Fibroblast of pulmonary artery (primary cell): ENCODE measurements around the gene MRTFA.

Source experiments
- DNase-seq: peaks from one replicate; pipeline ENCODE4 v3.0.0-alpha.2; 2010; ENCODE audit warnings: low read depth
- H3K4me3 ChIP-seq: replicated peaks from 2 replicates; pipeline ENCODE4 v1.5.1; 2011; ENCODE audit warnings: low read depth, mild to moderate bottlenecking, control low read depth, low read length, moderate library complexity
- TF ChIP-seq, protein P1 (sequence below): IDR thresholded peaks from 2 replicates; pipeline ENCODE4 v1.5.1; 2011; ENCODE audit warnings: mild to moderate bottlenecking, control low read depth, low read length, inconsistent platforms; ENCODE audit errors: missing control alignments

The MRTFA gene

DNA sequence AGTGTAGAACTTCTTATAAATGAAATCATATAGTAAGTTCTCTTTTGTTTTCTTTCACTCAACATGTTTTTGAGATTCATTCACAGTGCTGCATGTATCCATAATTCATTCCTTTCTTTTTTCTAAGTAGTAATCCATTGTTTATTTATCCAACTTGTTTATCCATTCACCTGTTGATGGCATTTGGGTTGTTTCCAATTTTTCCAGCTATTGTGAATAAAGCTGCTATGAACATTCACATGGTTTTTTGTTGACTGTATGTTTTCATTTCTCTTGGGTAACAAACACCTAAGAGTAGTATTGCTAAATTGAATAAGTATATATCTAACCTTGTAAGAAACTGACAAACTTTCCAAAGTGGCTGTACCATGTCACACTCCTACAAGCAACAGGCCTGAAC is 23.5 kb downstream of the MRTFA start:
- TF ChIP-seq, protein P1, sequence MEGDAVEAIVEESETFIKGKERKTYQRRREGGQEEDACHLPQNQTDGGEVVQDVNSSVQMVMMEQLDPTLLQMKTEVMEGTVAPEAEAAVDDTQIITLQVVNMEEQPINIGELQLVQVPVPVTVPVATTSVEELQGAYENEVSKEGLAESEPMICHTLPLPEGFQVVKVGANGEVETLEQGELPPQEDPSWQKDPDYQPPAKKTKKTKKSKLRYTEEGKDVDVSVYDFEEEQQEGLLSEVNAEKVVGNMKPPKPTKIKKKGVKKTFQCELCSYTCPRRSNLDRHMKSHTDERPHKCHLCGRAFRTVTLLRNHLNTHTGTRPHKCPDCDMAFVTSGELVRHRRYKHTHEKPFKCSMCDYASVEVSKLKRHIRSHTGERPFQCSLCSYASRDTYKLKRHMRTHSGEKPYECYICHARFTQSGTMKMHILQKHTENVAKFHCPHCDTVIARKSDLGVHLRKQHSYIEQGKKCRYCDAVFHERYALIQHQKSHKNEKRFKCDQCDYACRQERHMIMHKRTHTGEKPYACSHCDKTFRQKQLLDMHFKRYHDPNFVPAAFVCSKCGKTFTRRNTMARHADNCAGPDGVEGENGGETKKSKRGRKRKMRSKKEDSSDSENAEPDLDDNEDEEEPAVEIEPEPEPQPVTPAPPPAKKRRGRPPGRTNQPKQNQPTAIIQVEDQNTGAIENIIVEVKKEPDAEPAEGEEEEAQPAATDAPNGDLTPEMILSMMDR, result no peak
- no peak overlapping the region for H3K4me3 ChIP-seq
- no peak for DNase-seq

DNA sequence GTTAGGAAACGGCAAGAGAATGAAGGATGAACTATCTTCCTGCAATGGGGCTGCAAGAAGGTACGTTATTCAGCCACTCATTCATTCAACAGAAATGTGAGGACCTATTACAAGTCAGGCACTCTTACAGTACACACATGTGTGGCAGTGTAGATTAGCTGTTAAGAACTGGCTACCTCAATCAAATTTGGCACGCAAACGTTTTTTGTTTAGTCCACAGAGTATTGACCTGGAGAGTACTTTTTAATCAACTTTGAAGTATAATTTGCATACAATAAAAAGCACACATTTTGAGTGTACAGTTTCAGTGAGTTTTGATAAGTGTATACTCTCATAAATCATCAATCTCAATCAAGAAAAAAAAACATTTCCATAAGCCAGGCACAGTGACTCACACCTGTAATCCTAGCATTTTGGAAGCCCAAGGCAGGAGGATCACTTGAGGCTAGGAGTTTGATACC is 24.2 kb downstream of the MRTFA start:
- TF ChIP-seq, protein P1, result no peak
- no peak overlapping the region for H3K4me3 ChIP-seq
- DNase-seq, result no peak

DNA sequence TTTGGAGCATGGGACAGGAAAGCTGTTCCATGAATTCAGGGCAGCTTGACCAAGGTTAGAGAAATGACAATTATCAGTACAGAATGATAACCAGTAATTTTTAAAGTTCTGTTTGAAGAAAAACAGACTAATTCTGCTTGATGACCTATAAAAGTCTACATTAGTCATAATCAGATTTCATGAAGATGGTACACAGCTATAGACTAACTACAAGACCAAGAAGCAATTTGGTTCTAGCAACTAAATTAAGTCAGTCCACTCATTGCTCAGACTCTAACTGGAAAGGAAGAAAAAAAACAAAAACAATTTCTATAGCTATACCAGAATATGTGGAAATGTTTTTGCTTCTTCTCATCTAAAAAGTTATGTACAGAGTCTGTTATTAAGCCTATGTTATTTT is 24.9 kb downstream of the MRTFA start:
- TF ChIP-seq, protein P1, result no peak
- no peak for DNase-seq
- H3K4me3 ChIP-seq, result no peak overlapping the region

DNA sequence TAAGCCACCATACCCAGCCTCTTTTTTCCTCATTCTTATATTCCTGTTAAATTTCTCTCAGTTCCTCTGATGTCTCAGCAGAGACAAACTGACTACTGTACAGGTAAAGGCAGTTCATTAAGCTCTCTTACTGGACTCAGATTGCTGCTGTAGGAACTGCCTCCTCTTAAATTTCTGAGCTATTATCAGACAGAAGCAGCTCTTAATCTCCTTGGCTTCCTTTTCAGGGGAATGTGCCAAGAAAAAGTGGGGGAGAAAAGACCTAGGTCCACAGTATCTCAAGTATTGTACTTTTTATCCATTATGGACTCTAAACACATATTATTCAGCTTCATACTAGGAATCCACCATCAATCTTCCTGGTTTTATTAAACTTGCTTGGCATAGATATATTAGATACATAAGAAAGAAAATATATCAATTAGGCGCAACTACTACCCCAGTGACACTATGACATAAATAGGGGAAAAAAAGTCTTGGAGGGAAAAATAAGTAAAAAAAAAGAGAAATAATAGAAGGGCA is 26.1 kb downstream of the MRTFA start:
- no peak overlapping the region for H3K4me3 ChIP-seq
- peak; percentile 42 for DNase-seq
- TF ChIP-seq, protein P1, result no peak

DNA sequence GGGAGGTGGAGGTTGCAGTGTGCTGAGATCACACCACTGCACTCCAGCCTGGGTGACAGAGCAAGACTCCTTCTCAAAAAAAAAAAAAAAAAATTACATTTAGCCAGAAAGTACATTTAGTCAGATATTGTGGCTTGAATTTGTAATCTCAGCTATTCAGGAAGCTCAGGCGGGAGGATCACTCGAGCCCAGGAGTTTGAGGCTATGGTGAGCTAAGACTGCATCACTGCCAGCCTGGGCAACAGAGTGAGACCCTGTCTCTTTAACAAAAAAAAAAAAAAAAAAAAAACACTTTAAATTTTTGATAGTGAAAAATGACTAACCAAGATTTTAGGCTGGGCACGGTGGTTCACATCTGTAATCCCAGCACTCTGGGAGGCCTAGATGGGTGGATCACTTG is 27.3 kb downstream of the MRTFA start:
- no peak overlapping the region for H3K4me3 ChIP-seq
- TF ChIP-seq, protein P1, result no peak
- DNase-seq, result peak; percentile 45

DNA sequence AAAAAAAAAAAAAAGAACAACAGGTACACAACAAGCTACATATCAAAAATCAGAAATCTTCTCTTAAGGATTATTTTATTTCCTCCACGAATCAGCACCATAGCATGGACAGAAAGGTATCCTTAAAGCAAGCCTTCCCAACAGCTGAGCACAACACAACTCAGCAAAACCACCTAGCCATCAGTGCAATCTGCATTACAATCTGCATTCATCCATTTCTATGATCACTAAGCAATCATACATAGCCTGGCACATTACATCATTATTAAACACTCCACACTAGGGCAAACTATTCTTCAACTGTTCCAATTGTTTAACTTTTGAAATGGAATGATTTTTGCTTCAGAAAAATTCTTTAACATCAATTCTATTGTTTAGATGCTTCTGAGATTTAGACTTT is 29.0 kb downstream of the MRTFA start:
- DNase-seq, result no peak
- no peak overlapping the region for H3K4me3 ChIP-seq
- TF ChIP-seq, protein P1, result no peak

DNA sequence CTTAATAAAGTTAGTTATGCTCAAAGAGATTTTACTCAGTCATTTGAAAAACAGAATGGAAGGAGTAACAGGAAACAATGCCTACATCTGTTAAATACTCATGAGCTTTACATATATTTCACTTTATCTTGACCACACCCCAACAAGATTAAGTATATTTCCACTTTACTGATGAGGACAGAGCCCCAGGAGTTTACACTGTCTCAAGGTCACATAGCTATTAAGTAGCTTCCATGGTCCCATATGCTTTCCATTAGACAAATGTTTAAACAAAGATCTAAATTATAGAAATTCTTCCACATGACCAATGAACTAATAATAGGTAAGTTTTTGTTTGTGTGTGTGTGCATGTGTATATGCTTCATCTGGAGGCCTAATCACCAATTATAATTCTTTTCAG is 30.2 kb downstream of the MRTFA start:
- no peak overlapping the region for H3K4me3 ChIP-seq

More for the DNA sequence above, 30.2 kb downstream of the MRTFA start:
- DNase-seq, result no peak
- TF ChIP-seq, protein P1, result no peak
